H1 (cell line): Measurements from ENCODE around the gene PHF23. TPM values are rescaled to one million over a fixed set of nuclear protein-coding genes. Genes with fewer than 3 reads are reported as not detected.

Experiments used
- CTCF ChIA-PET: fragments of 300-600 bp; sonication (Branson Sonifier 250); formaldehyde crosslinking; loops from one replicate; lab custom pipeline; 2021; ENCODE audit not compliant: partially characterized antibody; lab: Charles Lee
- POLR2A ChIA-PET: fragments of 300-600 bp; sonication (Branson Sonifier 250); formaldehyde crosslinking; loops from one replicate; lab custom pipeline; 2021; ENCODE audit warnings: inconsistent platforms; ENCODE audit not compliant: partially characterized antibody; lab: Charles Lee
- DNase-seq, 2 experiments: peaks; one replicate each; pipeline versions ENCODE4 v3.0.0 to v3.0.0-alpha.2; 2010 to 2022; ENCODE audit warnings: low spot score in 2 of 2, low read depth in 1 of 2, mixed read lengths in 1 of 2
- FAIRE-seq: peaks from 2 replicates; lab custom pipeline; 2011; peaks lifted over from hg19 to GRCh38; lab: Jason Lieb, UNC
- H2AFZ ChIP-seq: 2 replicates; pipeline ENCODE4 v1.8.1; 2012; ENCODE audit warnings: low read length, inconsistent platforms
- H2AK5ac ChIP-seq: 2 replicates; pipeline ENCODE4 v1.6.1; 2013; ENCODE audit warnings: low read depth, low read length
- H2BK120ac ChIP-seq: replicated peaks from 2 replicates; pipeline ENCODE3; 2013; ENCODE audit warnings: low read depth, low read length, inconsistent platforms
- H2BK12ac ChIP-seq: 2 replicates; pipeline ENCODE4 v1.6.1; 2013; ENCODE audit warnings: low read depth, low read length
- H2BK15ac ChIP-seq: 2 replicates; pipeline ENCODE4 v1.6.1; 2013; ENCODE audit warnings: low read length
- H2BK20ac ChIP-seq: 2 replicates; pipeline ENCODE4 v1.6.1; 2013; ENCODE audit warnings: low read length
- H2BK5ac ChIP-seq: 2 replicates; pipeline ENCODE4 v1.6.1; 2013; ENCODE audit warnings: low read depth, low read length
- H3K14ac ChIP-seq: 2 replicates; pipeline ENCODE4 v1.6.1; 2013; ENCODE audit warnings: inconsistent platforms; ENCODE audit not compliant: insufficient read length
- H3K18ac ChIP-seq: 2 replicates; pipeline ENCODE4 v1.6.1; 2013; ENCODE audit warnings: low read length; ENCODE audit errors: extremely low read depth
- H3K23ac ChIP-seq: 2 replicates; pipeline ENCODE4 v1.6.1; 2013; ENCODE audit warnings: inconsistent platforms; ENCODE audit not compliant: insufficient read length
- H3K23me2 ChIP-seq: 2 replicates; pipeline ENCODE4 v1.6.1; 2013; ENCODE audit warnings: low read depth, low read length
- H3K27ac ChIP-seq: 2 replicates; pipeline ENCODE4 v1.6.1; 2011; ENCODE audit warnings: low read depth, low read length, inconsistent platforms
- H3K27me3 ChIP-seq, 4 experiments: replicated peaks in 1 of 4; 1 replicate in 1 of 4; 2 replicates in 3 of 4; pipeline versions ENCODE4 v1.6.1 to v1.8.1; 2011 to 2013; ENCODE audit warnings: low read length in 3 of 4, mild to moderate bottlenecking in 3 of 4, inconsistent platforms in 2 of 4, mixed read lengths in 2 of 4, moderate library complexity in 1 of 4; ENCODE audit not compliant: control insufficient read depth in 3 of 4, insufficient read depth in 3 of 4; ENCODE audit errors: extremely low read depth in 1 of 4
- H3K36me3 ChIP-seq, 4 experiments: 2 replicates each; pipeline versions ENCODE4 v1.6.1 to v1.8.1; 2011 to 2013; ENCODE audit warnings: mild to moderate bottlenecking in 4 of 4, low read length in 3 of 4, moderate library complexity in 2 of 4, control low read depth in 1 of 4, inconsistent platforms in 1 of 4; ENCODE audit not compliant: insufficient read depth in 4 of 4, control insufficient read depth in 2 of 4
- H3K4ac ChIP-seq: replicated peaks from 2 replicates; pipeline ENCODE3; 2013; ENCODE audit warnings: low read length, low read depth, mixed read lengths, inconsistent platforms; ENCODE audit not compliant: insufficient read length
- H3K4me1 ChIP-seq, 4 experiments: replicated peaks in 1 of 4; 1 replicate in 1 of 4; 2 replicates in 3 of 4; pipeline versions ENCODE4 v1.6.1 to v1.8.1; 2011 to 2013; ENCODE audit warnings: low read length in 3 of 4, inconsistent platforms in 2 of 4, mixed read lengths in 1 of 4; ENCODE audit not compliant: insufficient read depth in 4 of 4, control insufficient read depth in 3 of 4
- H3K4me2 ChIP-seq, 2 experiments: 2 replicates each; pipeline versions ENCODE4 v1.6.1 to v1.8.1; 2011 to 2013; ENCODE audit warnings: low read depth in 2 of 2, low read length in 2 of 2, control low read depth in 1 of 2, inconsistent platforms in 1 of 2, mild to moderate bottlenecking in 1 of 2; ENCODE audit not compliant: insufficient read depth in 1 of 2
- H3K4me3 ChIP-seq, 4 experiments: fragments of 200-600, 300-600 bp in 1 of 4; sonication (generic), shearing (Covaris generic), sonication (Bioruptor Twin) in 1 of 4; 2 replicates each; pipeline versions ENCODE4 v1.5.1 to v1.8.1; 2011 to 2016; ENCODE audit warnings: low read length in 4 of 4, low read depth in 3 of 4, control low read depth in 2 of 4, inconsistent platforms in 2 of 4, mild to moderate bottlenecking in 2 of 4, mixed read lengths in 1 of 4, moderate library complexity in 1 of 4; ENCODE audit not compliant: insufficient read depth in 2 of 4; ENCODE audit errors: extremely low read depth in 1 of 4
- H3K56ac ChIP-seq: replicated peaks from 2 replicates; pipeline ENCODE3; 2013; ENCODE audit warnings: low read depth, mild to moderate bottlenecking, mixed read lengths, low read length, inconsistent platforms; ENCODE audit not compliant: insufficient read length
- H3K79me1 ChIP-seq: 2 replicates; pipeline ENCODE4 v1.6.1; 2013; ENCODE audit warnings: low read depth, low read length, control low read depth
- H3K79me2 ChIP-seq, 2 experiments: 2 replicates each; pipeline versions ENCODE4 v1.6.1 to v1.8.1; 2012 to 2013; ENCODE audit warnings: low read length in 2 of 2, mild to moderate bottlenecking in 2 of 2, inconsistent platforms in 1 of 2; ENCODE audit not compliant: insufficient read depth in 2 of 2, control insufficient read depth in 1 of 2
- H3K9ac ChIP-seq, 4 experiments: replicated peaks in 1 of 4; 1 replicate in 1 of 4; 2 replicates in 3 of 4; pipeline versions ENCODE4 v1.6.1 to v1.8.1; 2011 to 2013; ENCODE audit warnings: low read depth in 3 of 4, low read length in 3 of 4, control low read depth in 2 of 4, mild to moderate bottlenecking in 2 of 4, moderate library complexity in 2 of 4, inconsistent platforms in 1 of 4; ENCODE audit errors: extremely low read depth in 1 of 4
- H3K9me3 ChIP-seq, 2 experiments: 2 replicates each; pipeline versions ENCODE4 v1.6.1 to v1.8.1; 2012 to 2013; ENCODE audit warnings: mild to moderate bottlenecking in 2 of 2, moderate library complexity in 2 of 2, control low read depth in 1 of 2, inconsistent platforms in 1 of 2, low read depth in 1 of 2, low read length in 1 of 2, mixed read lengths in 1 of 2; ENCODE audit not compliant: insufficient read depth in 2 of 2
- H4K20me1 ChIP-seq, 2 experiments: replicated peaks in 1 of 2; 2 replicates each; pipeline versions ENCODE3 to v1.8.1; 2011 to 2013; ENCODE audit warnings: inconsistent platforms in 2 of 2, low read length in 2 of 2, mild to moderate bottlenecking in 1 of 2; ENCODE audit not compliant: insufficient read depth in 2 of 2, control insufficient read depth in 1 of 2
- H4K5ac ChIP-seq: 2 replicates; pipeline ENCODE4 v1.6.1; 2013; ENCODE audit warnings: low read length, low read depth, mixed read lengths, inconsistent platforms; ENCODE audit not compliant: insufficient read length
- H4K8ac ChIP-seq: 2 replicates; pipeline ENCODE4 v1.8.0; 2013; ENCODE audit warnings: mild to moderate bottlenecking, moderate library complexity, low read length, inconsistent platforms; ENCODE audit not compliant: insufficient read depth; ENCODE audit errors: extremely low read depth
- H4K91ac ChIP-seq: replicated peaks from 2 replicates; pipeline ENCODE3; 2013; ENCODE audit warnings: low read length, mixed read lengths, inconsistent platforms; ENCODE audit not compliant: insufficient read length
- BCL11A ChIP-seq, 2 experiments: IDR thresholded peaks; one replicate each; pipeline ENCODE4 v1.6.1; 2011; ENCODE audit warnings: low read depth in 2 of 2, low read length in 2 of 2, mild to moderate bottlenecking in 2 of 2
- CTBP2 ChIP-seq: IDR thresholded peaks from 2 replicates; pipeline ENCODE4 v1.7.0; 2011; ENCODE audit warnings: borderline replicate concordance, mild to moderate bottlenecking, moderate library complexity, mixed read lengths, low read length; ENCODE audit not compliant: insufficient read depth, insufficient read length
- FOSL1 ChIP-seq: IDR thresholded peaks from 2 replicates; pipeline ENCODE4 v1.6.1; 2011; ENCODE audit warnings: mild to moderate bottlenecking, low read depth, low read length, moderate library complexity; ENCODE audit not compliant: insufficient read depth
- HDAC6 ChIP-seq: IDR thresholded peaks from one replicate; pipeline ENCODE4 v1.7.1; 2012; ENCODE audit warnings: low read depth, mild to moderate bottlenecking, inconsistent platforms, low read length, moderate library complexity
- KDM1A ChIP-seq: fragments of 200-600, 300-600 bp; sonication (generic); IDR thresholded peaks from 2 replicates; pipeline ENCODE4 v1.7.1; 2016; ENCODE audit warnings: mild to moderate bottlenecking, low read length, borderline replicate concordance
- POU5F1 ChIP-seq: IDR thresholded peaks from 2 replicates; pipeline ENCODE4 v1.6.1; 2011; ENCODE audit warnings: low read depth, mild to moderate bottlenecking, low read length, moderate library complexity
- TBP ChIP-seq: IDR thresholded peaks from 2 replicates; pipeline ENCODE4 v1.6.1; 2011; ENCODE audit warnings: low read depth, low read length, improper control_type of control experiment
- WGBS, 2 experiments: shearing (Covaris generic) in 1 of 2; methylation state at CpG; one replicate each; pipeline versions ENCODE4 v1.1.6 to v1.1.7; 2013 to 2015; ENCODE audit warnings: low lambda C conversion rate in 2 of 2, mixed read lengths in 2 of 2, inconsistent platforms in 1 of 2, low coverage in 1 of 2, missing lambda C conversion rate in 1 of 2; ENCODE audit not compliant: insufficient replicate concordance in 2 of 2, insufficient coverage in 1 of 2, insufficient read length in 1 of 2; ENCODE audit errors: extremely low coverage in 1 of 2, missing lambda C conversion rate in 1 of 2; 5-methylcytosine and 5-hydroxymethylcytosine counted together
- polyA plus RNA-seq, 7 experiments: library from polyadenylated mRNA; depleted of rRNA in 3 of 7; stranded (reverse) in 5 of 7; unstranded in 2 of 7; fragments of >200 nt in 5 of 7; fragments of 200-250 nt in 2 of 7; gene quantifications; 1 replicate in 5 of 7; 2 replicates in 1 of 7; 4 replicates in 1 of 7; pipeline versions ENCODE4 v1.2.1 to v1.2.3, GENCODE V29; 2011 to 2013; ENCODE audit warnings: missing spikeins in 2 of 7, mixed read lengths in 2 of 7
- total RNA-seq: library from RNA; stranded (reverse); fragmentation: NEBNext Ultra II Directional; extraction: Animal tissue kit (Norgen Biotek cat#: 25700); gene quantifications from 2 replicates; pipeline ENCODE4 v1.2.1, GENCODE V29; 2021
- TF ChIP-seq, protein P1 (sequence below): IDR thresholded peaks from 2 replicates; pipeline ENCODE4 v1.6.1; 2012; ENCODE audit warnings: inconsistent platforms

PHF23 gene
- total and polyA plus RNA-seq, 2 of the 8 experiments (the other 6 are each of a cell fraction or from before 2014, with no cell fraction given), result 47.5 to 62.8 TPM

DNA sequence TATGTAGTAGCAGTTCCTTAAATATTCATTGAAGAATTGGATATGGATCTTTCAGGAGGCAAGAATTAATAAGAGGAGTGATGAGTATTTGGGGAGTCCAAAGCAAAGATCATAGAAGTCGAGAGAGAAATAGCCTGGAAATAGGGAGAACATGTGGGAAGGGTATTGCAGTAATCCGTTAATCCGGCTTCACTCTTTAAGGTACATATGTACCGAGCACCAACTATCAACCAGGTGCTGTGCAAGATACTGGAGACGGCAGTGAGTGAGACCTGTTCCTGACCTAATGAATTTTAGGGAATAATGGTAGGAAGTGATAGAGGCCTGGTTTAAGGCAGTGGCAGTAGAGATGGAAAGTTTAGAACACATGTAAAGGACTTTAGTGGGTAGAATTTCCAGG, 13.8 kb upstream of the PHF23 start:
- DNase-seq (no peak), FAIRE-seq (no peak)
- H3K4me2 ChIP-seq, result peak overlapping the region; percentile 79 to 89
- peaks cover 2 to 19% (median 10%) of the 10 kb centered on the region in 4 experiments; a peak in 6 of 8 replicates for H3K36me3 ChIP-seq
- H3K79me2 ChIP-seq, result peaks cover 23 to 41% of the 10 kb centered on the region in 2 experiments
- peak overlapping the region in 3 of 4 experiments; percentile 58 to 90 (median 89); a peak in 6 of 7 replicates for H3K9ac ChIP-seq
- 83% methylated on average over 5 of the region's 5 CpGs; no CpG with 5 or more reads in 1 of the 2 experiments for WGBS, 2 experiments
- no peak overlapping the region for H3K18ac ChIP-seq
- TF ChIP-seq TBP (no peak), CTBP2 (no peak), BCL11A (IDR thresholded peaks at IDR 0.05; ENCODE audit: low read depth in 2 of 2, low read length in 2 of 2) (no peak), POU5F1 (no peak), FOSL1 (no peak), KDM1A (no peak), HDAC6 (no peak)
- TF ChIP-seq, protein P1, sequence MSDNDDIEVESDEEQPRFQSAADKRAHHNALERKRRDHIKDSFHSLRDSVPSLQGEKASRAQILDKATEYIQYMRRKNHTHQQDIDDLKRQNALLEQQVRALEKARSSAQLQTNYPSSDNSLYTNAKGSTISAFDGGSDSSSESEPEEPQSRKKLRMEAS, result no peak
- TF ChIP-seq, all 59 proteins: peak for 0
- Histone ChIP-seq H3K23ac (no peak overlapping the region), H3K9me3 (no peaks in the 10 kb centered on the region), H3K4me3 (peak overlapping the region; percentile 58 to 84 (median 79)), H3K56ac (no peak overlapping the region), H3K4ac (no peak overlapping the region), H3K4me1 (peaks cover 0 to 9% (median 4%) of the 10 kb centered on the region in 4 experiments; a peak in 6 of 7 replicates), H4K20me1 (peaks cover 4 to 11% of the 10 kb centered on the region in 2 experiments), H4K8ac (no peak overlapping the region), H3K27me3 (no peaks in the 10 kb centered on the region), H2BK15ac (no peak overlapping the region), H4K91ac (no peak overlapping the region), H2BK5ac (no peak overlapping the region), H3K27ac (0 out of 2 replicates have a peak overlapping the region, but pooled peaks have one; percentile 97), H4K5ac (no peak overlapping the region), H3K23me2 (peaks cover 7% of the 10 kb centered on the region), H2BK120ac (no peak overlapping the region), H3K79me1 (peaks cover 16% of the 10 kb centered on the region), H2AK5ac (no peak overlapping the region), H2BK12ac (no peak overlapping the region), H2BK20ac (no peak overlapping the region), H3K14ac (no peak overlapping the region), H2AFZ (no peak overlapping the region)
- CTCF ChIA-PET, result no interaction called here
- POLR2A ChIA-PET, result interaction anchor here (5.4 kb wide), 1 partner anchor 8 kb away, joined by 80 read pairs; the partner anchor contains the start of gene CLDN7
